Erythroblast (primary cell): ENCODE measurements around the gene SYNRG.

ENCODE experiments used
- GATA1 ChIP-seq: IDR thresholded peaks from 2 replicates; pipeline ENCODE4 v1.6.1; 2011; ENCODE audit warnings: low read depth, mild to moderate bottlenecking, control low read depth, low read length, moderate library complexity
- POLR2A ChIP-seq: IDR thresholded peaks from 2 replicates; pipeline ENCODE4 v1.6.1; 2011; ENCODE audit warnings: mild to moderate bottlenecking, low read length

- no peak for TF ChIP-seq POLR2A
- no peak for TF ChIP-seq GATA1
Observed at GRCh38 chr17:37608351-37609169, 658 bp downstream of the SYNRG start.
